DND-41 (cell line): ENCODE results near the gene STXBP6.

Experiments
- ATAC-seq: fragments of 200-7000 bp; cut with Tn5 transposase; 3 replicates; pipeline ENCODE4 v1.9.1; 2021; ENCODE audit warnings: low read depth; ENCODE audit not compliant: insufficient read depth
- DNase-seq: peaks from one replicate; pipeline ENCODE4 v3.0.0-alpha.2; 2020
- H2AFZ ChIP-seq: 2 replicates; pipeline ENCODE4 v1.6.0; 2012; ENCODE audit warnings: low read depth, low read length
- H3K27ac ChIP-seq: 2 replicates; pipeline ENCODE4 v1.5.1; 2012; ENCODE audit warnings: low read length, inconsistent platforms
- H3K27me3 ChIP-seq: fragments of 200-600 bp; sonication (generic); 2 replicates; pipeline ENCODE4 v1.6.0; 2012; ENCODE audit warnings: low read length, mild to moderate bottlenecking, inconsistent platforms; ENCODE audit not compliant: insufficient read depth, poor library complexity
- H3K36me3 ChIP-seq: 2 replicates; pipeline ENCODE4 v1.5.1; 2012; ENCODE audit warnings: low read length, inconsistent platforms; ENCODE audit not compliant: insufficient read depth
- H3K4me1 ChIP-seq: 2 replicates; pipeline ENCODE4 v1.5.1; 2012; ENCODE audit warnings: mild to moderate bottlenecking, low read length; ENCODE audit not compliant: insufficient read depth
- H3K4me2 ChIP-seq: 2 replicates; pipeline ENCODE4 v1.6.0; 2012; ENCODE audit warnings: mild to moderate bottlenecking, moderate library complexity, low read length, inconsistent platforms; ENCODE audit not compliant: insufficient read depth
- H3K4me3 ChIP-seq, 2 experiments: fragments of 200-600 bp in 1 of 2; shearing (Covaris generic) in 1 of 2; 2 replicates each; pipeline ENCODE4 v1.5.1; 2012 to 2016; ENCODE audit warnings: inconsistent platforms in 2 of 2, low read length in 2 of 2, mild to moderate bottlenecking in 2 of 2, low read depth in 1 of 2, moderate library complexity in 1 of 2
- H3K79me2 ChIP-seq: 2 replicates; pipeline ENCODE4 v1.6.0; 2012; ENCODE audit warnings: low read length, inconsistent platforms; ENCODE audit not compliant: insufficient read depth
- H3K9ac ChIP-seq: 2 replicates; pipeline ENCODE4 v1.6.0; 2012; ENCODE audit warnings: low read depth, mild to moderate bottlenecking, inconsistent platforms, low read length, moderate library complexity
- H3K9me3 ChIP-seq: 2 replicates; pipeline ENCODE4 v1.5.1; 2012; ENCODE audit warnings: low read length, moderate library complexity, mild to moderate bottlenecking, inconsistent platforms; ENCODE audit not compliant: insufficient read depth, severe bottlenecking
- H4K20me1 ChIP-seq: 2 replicates; pipeline ENCODE4 v1.6.0; 2012; ENCODE audit warnings: low read length; ENCODE audit not compliant: insufficient read depth
- EZH2 ChIP-seq: IDR thresholded peaks from 3 replicates; pipeline ENCODE4 v1.6.1; 2012; ENCODE audit warnings: borderline replicate concordance, low read depth, mild to moderate bottlenecking, moderate library complexity, low read length, inconsistent platforms; ENCODE audit not compliant: severe bottlenecking
- TF ChIP-seq, protein P1 (sequence below): IDR thresholded peaks from 2 replicates; pipeline ENCODE4 v1.5.1; 2012; ENCODE audit warnings: borderline replicate concordance, low read length, moderate library complexity, mild to moderate bottlenecking; ENCODE audit not compliant: poor library complexity, severe bottlenecking; ENCODE audit errors: extremely low read depth

STXBP6 gene

DNA sequence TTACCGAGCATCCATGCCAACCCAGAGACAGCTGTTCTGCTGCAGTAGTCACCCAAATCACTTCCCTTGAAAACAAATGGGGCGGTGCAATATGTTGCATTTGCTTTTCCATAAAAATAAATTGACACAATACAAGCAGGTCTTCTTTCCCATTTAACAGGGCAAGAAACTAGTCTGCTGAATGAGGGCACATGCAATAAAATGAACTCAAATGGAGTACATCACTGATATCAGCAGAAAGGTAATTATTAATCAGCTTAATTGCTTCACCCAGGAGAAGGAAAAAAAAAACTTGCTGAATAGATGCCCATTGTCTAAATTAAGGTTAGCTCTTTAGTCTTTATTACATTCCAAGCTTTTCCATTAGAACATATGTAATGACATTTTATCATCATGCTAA is 240.8 kb downstream of the STXBP6 start:
- Histone ChIP-seq H3K9me3 (no peaks in the 10 kb centered on the region), H3K4me3 (no peak overlapping the region), H3K4me2 (no peak overlapping the region), H3K27ac (no peak overlapping the region), H3K36me3 (no peaks in the 10 kb centered on the region), H2AFZ (no peak overlapping the region), H4K20me1 (no peaks in the 10 kb centered on the region), H3K27me3 (no peaks in the 10 kb centered on the region), H3K79me2 (no peaks in the 10 kb centered on the region), H3K4me1 (no peaks in the 10 kb centered on the region), H3K9ac (no peak overlapping the region)
- no peak for ATAC-seq
- no peak for DNase-seq
- TF ChIP-seq EZH2 = no peak
- TF ChIP-seq, protein P1, sequence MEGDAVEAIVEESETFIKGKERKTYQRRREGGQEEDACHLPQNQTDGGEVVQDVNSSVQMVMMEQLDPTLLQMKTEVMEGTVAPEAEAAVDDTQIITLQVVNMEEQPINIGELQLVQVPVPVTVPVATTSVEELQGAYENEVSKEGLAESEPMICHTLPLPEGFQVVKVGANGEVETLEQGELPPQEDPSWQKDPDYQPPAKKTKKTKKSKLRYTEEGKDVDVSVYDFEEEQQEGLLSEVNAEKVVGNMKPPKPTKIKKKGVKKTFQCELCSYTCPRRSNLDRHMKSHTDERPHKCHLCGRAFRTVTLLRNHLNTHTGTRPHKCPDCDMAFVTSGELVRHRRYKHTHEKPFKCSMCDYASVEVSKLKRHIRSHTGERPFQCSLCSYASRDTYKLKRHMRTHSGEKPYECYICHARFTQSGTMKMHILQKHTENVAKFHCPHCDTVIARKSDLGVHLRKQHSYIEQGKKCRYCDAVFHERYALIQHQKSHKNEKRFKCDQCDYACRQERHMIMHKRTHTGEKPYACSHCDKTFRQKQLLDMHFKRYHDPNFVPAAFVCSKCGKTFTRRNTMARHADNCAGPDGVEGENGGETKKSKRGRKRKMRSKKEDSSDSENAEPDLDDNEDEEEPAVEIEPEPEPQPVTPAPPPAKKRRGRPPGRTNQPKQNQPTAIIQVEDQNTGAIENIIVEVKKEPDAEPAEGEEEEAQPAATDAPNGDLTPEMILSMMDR = no peak

DNA sequence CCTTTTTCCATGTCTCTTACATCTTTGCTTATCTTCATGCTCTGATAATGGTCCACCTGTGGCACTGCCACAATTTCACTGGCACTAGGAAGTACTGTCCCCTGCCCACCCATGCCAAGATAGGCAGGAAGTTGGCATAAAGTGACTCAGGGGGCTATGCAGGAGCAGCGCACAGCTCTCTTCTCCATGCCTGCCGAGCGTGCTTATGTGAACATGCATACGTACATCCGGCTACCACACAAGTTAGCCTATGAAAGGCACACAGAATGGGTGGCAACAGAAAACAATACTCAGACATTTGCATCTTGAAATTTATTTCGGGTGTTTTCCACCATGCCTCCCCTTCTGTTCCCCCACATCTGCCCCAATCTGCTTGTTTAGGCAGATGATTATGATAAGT is 241.5 kb downstream of the STXBP6 start:
- no peak overlapping the region for H3K4me2 ChIP-seq
- H3K27me3 ChIP-seq = no peaks in the 10 kb centered on the region
- TF ChIP-seq, protein P1 = no peak
- TF ChIP-seq EZH2 = no peak
- no peak overlapping the region for H3K4me3 ChIP-seq
- no peaks in the 10 kb centered on the region for H4K20me1 ChIP-seq
- H3K36me3 ChIP-seq = no peaks in the 10 kb centered on the region
- no peak for DNase-seq
- ATAC-seq = no peak
- H3K27ac ChIP-seq = no peak overlapping the region
- no peaks in the 10 kb centered on the region for H3K4me1 ChIP-seq
- no peaks in the 10 kb centered on the region for H3K9me3 ChIP-seq
- no peak overlapping the region for H3K9ac ChIP-seq
- H2AFZ ChIP-seq = no peak overlapping the region
- H3K79me2 ChIP-seq = no peaks in the 10 kb centered on the region

DNA sequence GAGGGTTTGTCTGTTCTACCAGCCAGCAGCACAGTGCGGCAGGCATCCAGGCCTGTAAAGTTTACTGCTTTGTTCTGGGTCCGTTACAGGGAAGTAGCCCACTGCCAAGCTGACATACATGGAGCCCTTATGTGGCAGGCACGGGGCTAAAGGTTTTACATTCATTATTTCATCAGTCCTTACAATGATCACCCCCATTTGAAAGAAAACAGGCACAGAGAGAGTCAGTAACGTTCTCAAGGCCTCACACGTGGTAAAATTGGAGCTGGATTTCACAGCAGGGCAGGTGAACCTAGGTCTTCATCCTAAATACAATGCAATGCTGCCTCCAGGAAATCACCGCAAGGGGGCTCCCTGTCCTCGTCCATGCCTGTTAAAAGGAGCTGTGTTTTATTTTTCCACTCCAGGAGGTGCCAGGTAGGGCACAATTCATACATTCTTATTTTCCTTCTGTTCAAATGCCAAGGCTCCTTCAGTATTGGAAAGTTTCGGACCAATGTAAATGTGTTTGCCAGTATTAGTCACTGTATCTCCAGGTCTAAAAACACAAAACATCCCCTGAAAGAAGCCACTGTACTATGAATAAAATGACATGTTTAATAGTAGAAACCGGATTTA is 243.8 kb downstream of the STXBP6 start:
- Histone ChIP-seq H3K4me2 (no peak overlapping the region), H3K4me1 (no peaks in the 10 kb centered on the region), H3K27me3 (no peaks in the 10 kb centered on the region), H3K79me2 (no peaks in the 10 kb centered on the region), H2AFZ (no peak overlapping the region), H3K4me3 (no peak overlapping the region), H3K36me3 (no peaks in the 10 kb centered on the region), H3K9me3 (no peaks in the 10 kb centered on the region), H3K27ac (no peak overlapping the region), H4K20me1 (no peaks in the 10 kb centered on the region), H3K9ac (no peak overlapping the region)
- ATAC-seq (peak; percentile 72), DNase-seq (peak; percentile 51)
- no peak for TF ChIP-seq EZH2
- TF ChIP-seq, protein P1 = peak; percentile 86
